DOHH2 (cell line): ENCODE results near the gene SRC.

ENCODE experiments used
- H3F3A ChIP-seq: fragments of 200-600 bp; sonication (generic), shearing (Covaris generic); 2 replicates; pipeline ENCODE4 v1.6.0; 2016; ENCODE audit warnings: antibody characterized with exemption, mild to moderate bottlenecking; ENCODE audit not compliant: control insufficient read depth, insufficient read depth
- H3K27ac ChIP-seq: fragments of 200-600 bp; sonication (generic); 2 replicates; pipeline ENCODE4 v1.5.1; 2014; ENCODE audit warnings: low read depth, mild to moderate bottlenecking, low read length, moderate library complexity
- H3K27me3 ChIP-seq: fragments of 200-600 bp; sonication (generic); 2 replicates; pipeline ENCODE4 v1.6.1; 2014; ENCODE audit warnings: mild to moderate bottlenecking, low read length, mixed read lengths; ENCODE audit not compliant: control insufficient read depth
- H3K36me3 ChIP-seq: fragments of 200-600 bp; sonication (generic); 2 replicates; pipeline ENCODE4 v1.6.1; 2014; ENCODE audit warnings: mild to moderate bottlenecking, low read length, moderate library complexity, mixed read lengths; ENCODE audit not compliant: control insufficient read depth
- H3K4me1 ChIP-seq: fragments of 200-600 bp; sonication (generic); 2 replicates; pipeline ENCODE4 v1.6.1; 2014; ENCODE audit warnings: mild to moderate bottlenecking, low read length, mixed read lengths; ENCODE audit not compliant: control insufficient read depth
- H3K4me2 ChIP-seq: fragments of 200-600 bp; sonication (generic); 2 replicates; pipeline ENCODE4 v1.6.0; 2014; ENCODE audit warnings: mild to moderate bottlenecking, low read length, moderate library complexity
- H3K4me3 ChIP-seq: fragments of 200-600 bp; sonication (generic); 2 replicates; pipeline ENCODE4 v1.5.1; 2014; ENCODE audit warnings: mild to moderate bottlenecking, low read length, mixed read lengths
- H3K79me2 ChIP-seq: fragments of 200-600 bp; sonication (generic); 2 replicates; pipeline ENCODE4 v1.6.1; 2014; ENCODE audit warnings: mild to moderate bottlenecking, low read length, mixed read lengths; ENCODE audit not compliant: control insufficient read depth
- H3K9me2 ChIP-seq: fragments of 200-600 bp; sonication (generic); replicated peaks from 2 replicates; pipeline ENCODE4 v1.6.1; 2014; ENCODE audit warnings: mild to moderate bottlenecking, low read length, mixed read lengths; ENCODE audit not compliant: control insufficient read depth
- H3K9me3 ChIP-seq: fragments of 200-600 bp; sonication (generic); 2 replicates; pipeline ENCODE4 v1.6.1; 2014; ENCODE audit warnings: antibody characterized with exemption, low read length, mixed read lengths; ENCODE audit not compliant: control insufficient read depth, insufficient read depth
- H4K20me1 ChIP-seq: fragments of 200-600 bp; sonication (generic); 2 replicates; pipeline ENCODE4 v1.6.0; 2014; ENCODE audit warnings: low read depth, mild to moderate bottlenecking, antibody characterized with exemption, low read length, moderate library complexity; ENCODE audit not compliant: control insufficient read depth, insufficient read depth
- EZH2phosphoT487 ChIP-seq: fragments of 200-600 bp; sonication (generic); IDR thresholded peaks from 2 replicates; pipeline ENCODE4 v1.6.1; 2017; ENCODE audit warnings: borderline replicate concordance, mild to moderate bottlenecking, antibody characterized with exemption, low read length, moderate library complexity, mixed read lengths
- TF ChIP-seq, protein P1 (sequence below): fragments of 200-600 bp; sonication (generic); IDR thresholded peaks from one replicate; pipeline ENCODE4 v1.5.1; 2014; ENCODE audit warnings: antibody characterized with exemption, mild to moderate bottlenecking, low read depth, low read length; ENCODE audit not compliant: poor library complexity, severe bottlenecking

The SRC gene

GRCh38 chr20:37319151-37319671, 26.7 kb upstream of the SRC start:
- H3K4me3 ChIP-seq = no peak overlapping the region
- no peaks in the 10 kb centered on the region for H3F3A ChIP-seq
- H3K4me1 ChIP-seq = peaks cover 28% of the 10 kb centered on the region
- H3K4me2 ChIP-seq = no peak overlapping the region
- H4K20me1 ChIP-seq = peaks cover 2% of the 10 kb centered on the region; the same call in 1 of the 2 replicates
- H3K9me2 ChIP-seq = no peaks in the 10 kb centered on the region
- no peaks in the 10 kb centered on the region for H3K27me3 ChIP-seq
- peaks cover 5% of the 10 kb centered on the region; the same call in 1 of the 2 replicates for H3K9me3 ChIP-seq
- no peak overlapping the region for H3K27ac ChIP-seq
- H3K79me2 ChIP-seq = no peaks in the 10 kb centered on the region; the same call in 1 of the 2 replicates
- H3K36me3 ChIP-seq = peaks cover 32% of the 10 kb centered on the region
- no peak for TF ChIP-seq EZH2phosphoT487
- TF ChIP-seq, protein P1, sequence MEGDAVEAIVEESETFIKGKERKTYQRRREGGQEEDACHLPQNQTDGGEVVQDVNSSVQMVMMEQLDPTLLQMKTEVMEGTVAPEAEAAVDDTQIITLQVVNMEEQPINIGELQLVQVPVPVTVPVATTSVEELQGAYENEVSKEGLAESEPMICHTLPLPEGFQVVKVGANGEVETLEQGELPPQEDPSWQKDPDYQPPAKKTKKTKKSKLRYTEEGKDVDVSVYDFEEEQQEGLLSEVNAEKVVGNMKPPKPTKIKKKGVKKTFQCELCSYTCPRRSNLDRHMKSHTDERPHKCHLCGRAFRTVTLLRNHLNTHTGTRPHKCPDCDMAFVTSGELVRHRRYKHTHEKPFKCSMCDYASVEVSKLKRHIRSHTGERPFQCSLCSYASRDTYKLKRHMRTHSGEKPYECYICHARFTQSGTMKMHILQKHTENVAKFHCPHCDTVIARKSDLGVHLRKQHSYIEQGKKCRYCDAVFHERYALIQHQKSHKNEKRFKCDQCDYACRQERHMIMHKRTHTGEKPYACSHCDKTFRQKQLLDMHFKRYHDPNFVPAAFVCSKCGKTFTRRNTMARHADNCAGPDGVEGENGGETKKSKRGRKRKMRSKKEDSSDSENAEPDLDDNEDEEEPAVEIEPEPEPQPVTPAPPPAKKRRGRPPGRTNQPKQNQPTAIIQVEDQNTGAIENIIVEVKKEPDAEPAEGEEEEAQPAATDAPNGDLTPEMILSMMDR = no peak

GRCh38 chr20:37323985-37324384, 22.0 kb upstream of the SRC start:
- no peaks in the 10 kb centered on the region for H3K9me2 ChIP-seq
- no peak for TF ChIP-seq EZH2phosphoT487
- TF ChIP-seq, protein P1 = no peak

DNA sequence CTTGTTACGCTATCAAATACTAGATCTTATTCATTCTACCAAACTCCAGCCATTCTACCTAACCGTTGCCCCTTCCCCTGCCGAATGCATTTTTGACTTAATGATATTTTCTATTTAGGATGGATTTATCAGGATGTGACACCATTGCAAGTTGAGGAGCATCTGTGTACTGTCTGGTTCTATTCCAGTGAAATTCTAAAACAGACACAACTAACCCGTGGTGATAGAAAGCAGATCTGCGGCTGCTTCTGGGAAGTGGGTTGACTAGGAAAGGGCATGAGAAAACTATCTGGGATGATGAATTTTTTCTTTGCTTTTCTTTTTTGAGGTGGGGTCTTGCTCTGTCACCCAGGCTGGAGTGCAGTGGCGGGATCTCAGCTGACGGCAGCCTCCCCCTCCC, 20.7 kb upstream of the SRC start:
- no peak overlapping the region for H3K4me3 ChIP-seq
- no peaks in the 10 kb centered on the region for H4K20me1 ChIP-seq
- no peak overlapping the region for H3K4me2 ChIP-seq
- H3K4me1 ChIP-seq = no peaks in the 10 kb centered on the region
- H3K27me3 ChIP-seq = 0 out of 2 replicates have a peak, but pooled peaks cover 3% of the 10 kb centered on the region
- H3K9me3 ChIP-seq = peaks cover 5% of the 10 kb centered on the region; the same call in 1 of the 2 replicates
- no peaks in the 10 kb centered on the region for H3K36me3 ChIP-seq
- H3K79me2 ChIP-seq = no peaks in the 10 kb centered on the region
- no peak overlapping the region for H3K27ac ChIP-seq
- no peaks in the 10 kb centered on the region for H3F3A ChIP-seq
- TF ChIP-seq, protein P1 = no peak
- no peak for TF ChIP-seq EZH2phosphoT487
- no peaks in the 10 kb centered on the region for H3K9me2 ChIP-seq

More at GRCh38 chr20:37323985-37324384, 22.0 kb upstream of the SRC start:
- H3K4me1 ChIP-seq = no peaks in the 10 kb centered on the region
- peaks cover 5% of the 10 kb centered on the region; the same call in 1 of the 2 replicates for H3K9me3 ChIP-seq
- H3F3A ChIP-seq = no peaks in the 10 kb centered on the region
- no peak overlapping the region for H3K27ac ChIP-seq
- no peaks in the 10 kb centered on the region for H3K36me3 ChIP-seq
- H3K27me3 ChIP-seq = 0 out of 2 replicates have a peak, but pooled peaks cover 3% of the 10 kb centered on the region
- H3K4me2 ChIP-seq = no peak overlapping the region
- H3K4me3 ChIP-seq = no peak overlapping the region
- no peaks in the 10 kb centered on the region for H4K20me1 ChIP-seq
- no peaks in the 10 kb centered on the region for H3K79me2 ChIP-seq
